Neuronal stem cell (in vitro differentiated cells): ENCODE data around the gene STXBP5.
A peak's percentile ranks its signal among the peaks of the same experiment; 100 is the strongest.

Experiments used
- DNase-seq: peaks from one replicate; pipeline ENCODE4 v3.0.0-alpha.2; 2013; ENCODE audit warnings: low spot score
- H2AFZ ChIP-seq: one replicate; pipeline ENCODE4 v1.6.1; 2013; ENCODE audit warnings: mild to moderate bottlenecking, low read length, inconsistent platforms
- H2AK5ac ChIP-seq: 2 replicates; pipeline ENCODE4 v1.6.1; 2013; ENCODE audit warnings: low read depth, mild to moderate bottlenecking, inconsistent platforms, low read length, moderate library complexity, mixed read lengths
- H2BK120ac ChIP-seq: 2 replicates; pipeline ENCODE4 v1.6.1; 2013; ENCODE audit warnings: low read depth, mild to moderate bottlenecking, inconsistent platforms, low read length, moderate library complexity, mixed read lengths
- H2BK12ac ChIP-seq: one replicate; pipeline ENCODE4 v1.6.1; 2013; ENCODE audit warnings: low read length, inconsistent platforms
- H2BK15ac ChIP-seq: 2 replicates; pipeline ENCODE4 v1.6.1; 2013; ENCODE audit warnings: mild to moderate bottlenecking, low read length, inconsistent platforms, mixed read lengths
- H2BK5ac ChIP-seq: one replicate; pipeline ENCODE4 v1.6.1; 2013; ENCODE audit warnings: inconsistent platforms, mild to moderate bottlenecking, low read length, moderate library complexity
- H3K14ac ChIP-seq: one replicate; pipeline ENCODE4 v1.6.1; 2013; ENCODE audit warnings: low read length, inconsistent platforms
- H3K18ac ChIP-seq: 2 replicates; pipeline ENCODE4 v1.6.1; 2013; ENCODE audit warnings: low read length, inconsistent platforms
- H3K23ac ChIP-seq: 2 replicates; pipeline ENCODE4 v1.6.1; 2013; ENCODE audit warnings: low read depth, mild to moderate bottlenecking, mixed read lengths, low read length, inconsistent platforms; ENCODE audit not compliant: poor library complexity
- H3K27ac ChIP-seq: replicated peaks from 3 replicates; pipeline ENCODE4 v1.5.1; 2013; ENCODE audit warnings: low read length, inconsistent platforms
- H3K27me3 ChIP-seq, 3 experiments: 2 replicates each; pipeline ENCODE4 v1.6.1; 2013; ENCODE audit warnings: low read length in 3 of 3, mild to moderate bottlenecking in 2 of 3, inconsistent platforms in 1 of 3, low read depth in 1 of 3, mixed read lengths in 1 of 3, moderate library complexity in 1 of 3; ENCODE audit not compliant: control insufficient read depth in 3 of 3, insufficient read depth in 3 of 3
- H3K36me3 ChIP-seq, 2 donors: replicated peaks in 1 of 2; 2 replicates each; pipeline ENCODE4 v1.6.1; 2013; ENCODE audit warnings: low read length in 2 of 2; ENCODE audit not compliant: control insufficient read depth in 2 of 2, insufficient read depth in 2 of 2
- H3K4ac ChIP-seq: 2 replicates; pipeline ENCODE4 v1.6.1; 2013; ENCODE audit warnings: inconsistent platforms, mild to moderate bottlenecking, low read length, moderate library complexity
- H3K4me1 ChIP-seq, 2 donors: 1 replicate in 1 of 2; 2 replicates in 1 of 2; pipeline ENCODE4 v1.6.1; 2013; ENCODE audit warnings: low read length in 2 of 2, low read depth in 1 of 2; ENCODE audit not compliant: control insufficient read depth in 2 of 2, insufficient read depth in 1 of 2
- H3K4me2 ChIP-seq: one replicate; pipeline ENCODE4 v1.6.1; 2013; ENCODE audit warnings: mild to moderate bottlenecking, low read length, inconsistent platforms; ENCODE audit not compliant: insufficient read depth, poor library complexity, severe bottlenecking
- H3K4me3 ChIP-seq, 2 donors: 2 replicates each; pipeline ENCODE4 v1.5.1; 2013; ENCODE audit warnings: low read length in 2 of 2, mild to moderate bottlenecking in 2 of 2, inconsistent platforms in 1 of 2, moderate library complexity in 1 of 2
- H3K79me1 ChIP-seq: one replicate; pipeline ENCODE4 v1.6.1; 2013; ENCODE audit warnings: low read depth, mild to moderate bottlenecking, inconsistent platforms, low read length, moderate library complexity
- H3K9ac ChIP-seq: one replicate; pipeline ENCODE4 v1.6.1; 2013; ENCODE audit warnings: mild to moderate bottlenecking, low read depth, low read length, inconsistent platforms; ENCODE audit not compliant: poor library complexity
- H3K9me3 ChIP-seq, 2 donors: replicated peaks in 1 of 2; 2 replicates each; pipeline versions ENCODE3 to v1.6.1; 2013; ENCODE audit warnings: low read length in 2 of 2, mild to moderate bottlenecking in 2 of 2, inconsistent platforms in 1 of 2, low read depth in 1 of 2, mixed read lengths in 1 of 2, moderate library complexity in 1 of 2; ENCODE audit not compliant: control insufficient read depth in 2 of 2, insufficient read depth in 1 of 2
- H4K8ac ChIP-seq: one replicate; pipeline ENCODE4 v1.6.1; 2013; ENCODE audit warnings: low read depth, mild to moderate bottlenecking, inconsistent platforms, low read length, moderate library complexity
- H4K91ac ChIP-seq: one replicate; pipeline ENCODE4 v1.6.1; 2013; ENCODE audit warnings: low read length, low read depth, mild to moderate bottlenecking, inconsistent platforms; ENCODE audit not compliant: poor library complexity
- WGBS, 2 donors: extraction: QIAGEN DNeasy Blood & Tissue Kit; methylation state at CpG; one replicate each; pipeline ENCODE4 v1.1.7; 2013; ENCODE audit warnings: missing lambda C conversion rate in 2 of 2, mixed read lengths in 1 of 2; ENCODE audit not compliant: insufficient read length in 2 of 2, insufficient replicate concordance in 1 of 2; ENCODE audit errors: extremely low coverage in 2 of 2; 5-methylcytosine and 5-hydroxymethylcytosine counted together

STXBP5 gene

DNA sequence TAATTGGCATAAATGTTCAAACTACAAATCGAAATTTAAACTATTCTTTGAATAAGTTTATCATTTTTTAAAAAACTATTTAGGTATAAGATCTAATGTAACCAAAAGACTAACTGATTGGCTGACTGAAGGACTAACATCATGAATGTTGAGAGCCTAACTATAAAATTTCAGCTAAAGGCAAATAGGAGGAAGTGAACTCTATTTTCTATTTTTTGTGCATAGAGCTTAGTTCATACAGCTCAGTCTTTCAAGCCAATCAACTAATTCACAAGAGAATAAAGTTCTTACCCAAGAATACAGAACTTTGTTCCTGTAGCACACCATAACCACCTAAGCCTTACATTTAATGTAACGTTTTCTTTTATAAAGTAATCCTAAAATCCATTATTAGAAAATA is 46.3 kb upstream of the STXBP5 start:
- Histone ChIP-seq H2BK5ac (no peak overlapping the region), H3K36me3 (no peaks in the 10 kb centered on the region), H3K9ac (no peak overlapping the region), H2AFZ (no peak overlapping the region), H3K4me2 (no peak overlapping the region), H3K4ac (no peak overlapping the region), H3K79me1 (no peaks in the 10 kb centered on the region), H4K91ac (no peak overlapping the region), H4K8ac (no peak overlapping the region), H3K27ac (no peak overlapping the region), H2BK15ac (no peak overlapping the region), H3K4me3 (no peak overlapping the region), H3K18ac (no peak overlapping the region), H3K4me1 (no peaks in the 10 kb centered on the region), H3K9me3 (no peaks in the 10 kb centered on the region), H2BK120ac (no peak overlapping the region), H2BK12ac (no peak overlapping the region), H2AK5ac (no peak overlapping the region), H3K27me3 (no peaks in the 10 kb centered on the region), H3K23ac (no peak overlapping the region), H3K14ac (no peak overlapping the region)
- no CpG with 5 or more reads among the region's 2 CpGs for WGBS, 2 donors
- DNase-seq = no peak

DNA sequence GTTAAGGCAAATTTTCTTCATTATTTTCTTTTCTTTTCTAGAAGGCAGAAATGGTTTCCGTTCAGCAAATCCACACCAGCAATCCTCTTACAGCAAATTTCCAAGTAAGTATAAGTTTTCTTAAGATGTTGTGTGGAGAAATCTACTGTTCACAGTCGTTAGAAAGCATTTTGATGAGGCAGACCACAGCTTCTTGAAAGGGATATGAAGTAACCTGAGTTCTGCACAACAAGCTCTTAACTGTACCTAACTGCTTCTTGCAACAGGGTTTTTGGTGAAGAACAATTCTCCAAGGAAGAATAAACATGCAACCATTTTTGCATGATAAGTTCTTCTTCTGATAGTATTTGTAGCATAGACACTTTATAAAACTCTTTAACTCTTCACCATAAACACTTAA is 45.3 kb upstream of the STXBP5 start:
- H2AFZ ChIP-seq = no peak overlapping the region
- no peaks in the 10 kb centered on the region for H3K9me3 ChIP-seq
- no peaks in the 10 kb centered on the region for H3K79me1 ChIP-seq
- H2BK5ac ChIP-seq = no peak overlapping the region
- H3K9ac ChIP-seq = no peak overlapping the region
- no peak overlapping the region for H3K4me3 ChIP-seq
- H3K14ac ChIP-seq = no peak overlapping the region
- H2BK15ac ChIP-seq = no peak overlapping the region
- no CpG with 5 or more reads among the region's 2 CpGs for WGBS, 2 donors
- H2BK12ac ChIP-seq = no peak overlapping the region
- no peak overlapping the region for H3K27ac ChIP-seq
- H3K4ac ChIP-seq = no peak overlapping the region
- no peaks in the 10 kb centered on the region for H3K36me3 ChIP-seq
- H3K23ac ChIP-seq = no peak overlapping the region
- H2AK5ac ChIP-seq = no peak overlapping the region
- no peak overlapping the region for H3K18ac ChIP-seq
- no peaks in the 10 kb centered on the region for H3K4me1 ChIP-seq
- no peak for DNase-seq
- no peaks in the 10 kb centered on the region for H3K27me3 ChIP-seq
- H4K8ac ChIP-seq = no peak overlapping the region
- no peak overlapping the region for H3K4me2 ChIP-seq
- H4K91ac ChIP-seq = no peak overlapping the region
- H2BK120ac ChIP-seq = no peak overlapping the region

DNA sequence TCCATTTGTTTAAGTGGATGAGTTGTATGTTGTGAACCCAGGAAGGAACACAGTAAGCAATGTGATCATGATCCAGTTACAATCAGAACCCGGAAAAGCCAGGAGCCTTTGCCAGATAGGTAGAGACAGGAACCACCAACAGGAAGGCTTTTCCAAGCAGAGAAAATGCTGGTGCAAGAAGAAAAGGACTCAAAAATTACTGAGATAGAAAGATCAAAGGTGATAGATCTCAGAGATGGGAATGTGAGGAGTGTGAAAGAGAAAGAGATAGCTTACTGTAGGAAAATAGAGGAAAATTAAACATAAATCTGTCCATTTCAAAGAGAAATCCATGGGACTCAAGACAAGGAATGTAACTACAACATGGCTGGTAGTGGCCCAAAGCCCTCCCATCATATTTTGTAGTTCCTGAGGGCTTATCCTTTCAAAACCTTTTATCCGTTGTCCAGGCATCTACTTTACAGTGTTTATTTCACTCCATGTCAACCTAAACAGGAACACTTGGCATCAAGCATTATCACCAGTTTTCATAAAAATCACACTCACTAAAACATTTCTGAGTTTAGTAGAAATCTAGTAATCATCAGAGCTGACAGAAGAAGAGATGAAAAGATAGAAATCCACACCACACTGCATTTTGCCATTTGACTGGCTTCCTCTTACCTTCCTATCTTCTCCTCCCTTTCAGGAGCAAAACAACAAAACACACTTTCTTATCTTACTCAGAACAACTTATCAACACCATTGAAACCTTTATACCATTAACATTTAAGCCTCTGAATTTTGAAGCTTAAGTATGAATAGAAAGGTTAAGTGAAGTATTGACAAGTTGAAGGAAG is 44.5 kb upstream of the STXBP5 start:
- Histone ChIP-seq H2BK12ac (no peak overlapping the region), H4K91ac (no peak overlapping the region), H2AFZ (peak overlapping the region; percentile 23), H2BK15ac (no peak overlapping the region), H3K27me3 (no peaks in the 10 kb centered on the region), H4K8ac (no peak overlapping the region), H3K4ac (no peak overlapping the region), H2BK5ac (no peak overlapping the region), H3K18ac (no peak overlapping the region), H3K9ac (no peak overlapping the region), H3K27ac (no peak overlapping the region), H3K23ac (no peak overlapping the region), H3K79me1 (no peaks in the 10 kb centered on the region), H3K14ac (no peak overlapping the region), H3K4me3 (no peak overlapping the region), H3K4me1 (no peaks in the 10 kb centered on the region), H3K4me2 (no peak overlapping the region), H2AK5ac (no peak overlapping the region), H3K36me3 (no peaks in the 10 kb centered on the region), H3K9me3 (no peaks in the 10 kb centered on the region), H2BK120ac (no peak overlapping the region)
- WGBS, 2 donors = no CpG with 5 or more reads among the region's 2 CpGs
- no peak for DNase-seq

DNA sequence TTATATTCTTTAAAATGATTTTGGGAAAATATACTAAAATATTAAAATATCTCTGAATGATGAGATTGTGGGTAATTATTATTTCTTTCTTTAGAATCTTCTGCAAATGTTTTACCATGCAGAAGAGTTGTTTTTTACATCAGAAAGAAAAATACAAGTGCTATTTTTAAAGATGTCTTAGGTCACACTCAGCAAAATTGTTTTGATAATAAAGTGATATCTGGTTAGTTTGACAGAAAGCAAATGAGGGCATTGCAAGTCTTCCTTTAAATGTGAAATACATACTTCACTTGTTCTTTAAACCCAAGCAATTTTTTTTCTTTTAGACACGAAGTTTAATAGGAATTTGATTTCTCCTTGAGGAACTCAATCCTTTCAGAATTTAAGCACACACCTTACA is 43.6 kb upstream of the STXBP5 start:
- no peak overlapping the region for H2AFZ ChIP-seq
- no peak overlapping the region for H3K23ac ChIP-seq
- no peak overlapping the region for H3K4me2 ChIP-seq
- H2BK15ac ChIP-seq = no peak overlapping the region
- no peaks in the 10 kb centered on the region for H3K27me3 ChIP-seq
- no peaks in the 10 kb centered on the region for H3K9me3 ChIP-seq
- H2BK120ac ChIP-seq = no peak overlapping the region
- no peaks in the 10 kb centered on the region for H3K79me1 ChIP-seq
- H2BK5ac ChIP-seq = no peak overlapping the region
- H3K18ac ChIP-seq = no peak overlapping the region
- H3K4me3 ChIP-seq = no peak overlapping the region
- no peak overlapping the region for H2AK5ac ChIP-seq
- H4K8ac ChIP-seq = no peak overlapping the region
- WGBS, 2 donors = no CpG with 5 or more reads among the region's 1 CpG
- H3K27ac ChIP-seq = no peak overlapping the region
- no peak overlapping the region for H3K4ac ChIP-seq
- no peak overlapping the region for H2BK12ac ChIP-seq
- no peaks in the 10 kb centered on the region for H3K4me1 ChIP-seq
- H3K9ac ChIP-seq = no peak overlapping the region
- H3K14ac ChIP-seq = no peak overlapping the region
- H3K36me3 ChIP-seq = no peaks in the 10 kb centered on the region
- H4K91ac ChIP-seq = no peak overlapping the region
- DNase-seq = no peak
